Ecto neural progenitor cell (in vitro differentiated cells): ENCODE results near the gene SMOC1.

Source experiments
- DNase-seq: peaks from one replicate; pipeline ENCODE4 v3.0.0-alpha.2; 2018; ENCODE audit warnings: low spot score

SMOC1 gene

DNA sequence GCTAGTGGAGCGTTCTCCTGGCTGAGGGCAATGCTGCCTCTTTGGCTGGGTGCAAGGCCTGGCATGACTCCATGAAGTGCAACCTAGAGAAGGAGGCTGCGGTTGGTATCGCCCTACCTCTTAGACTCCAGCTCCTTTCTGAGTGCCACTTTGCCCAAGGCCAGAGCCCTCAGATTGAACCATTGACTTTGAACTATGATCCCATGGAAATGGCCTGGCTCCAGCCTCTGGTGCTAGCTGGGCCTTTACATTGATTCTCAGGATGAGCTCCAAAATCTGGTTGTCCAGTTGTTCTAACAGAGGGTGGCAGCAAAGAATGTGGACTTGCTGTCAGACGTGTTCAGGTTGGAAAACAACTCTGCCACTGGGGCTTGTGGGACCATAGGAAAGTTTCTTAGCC is 16.1 kb upstream of the SMOC1 start:
- no peak for DNase-seq

DNA sequence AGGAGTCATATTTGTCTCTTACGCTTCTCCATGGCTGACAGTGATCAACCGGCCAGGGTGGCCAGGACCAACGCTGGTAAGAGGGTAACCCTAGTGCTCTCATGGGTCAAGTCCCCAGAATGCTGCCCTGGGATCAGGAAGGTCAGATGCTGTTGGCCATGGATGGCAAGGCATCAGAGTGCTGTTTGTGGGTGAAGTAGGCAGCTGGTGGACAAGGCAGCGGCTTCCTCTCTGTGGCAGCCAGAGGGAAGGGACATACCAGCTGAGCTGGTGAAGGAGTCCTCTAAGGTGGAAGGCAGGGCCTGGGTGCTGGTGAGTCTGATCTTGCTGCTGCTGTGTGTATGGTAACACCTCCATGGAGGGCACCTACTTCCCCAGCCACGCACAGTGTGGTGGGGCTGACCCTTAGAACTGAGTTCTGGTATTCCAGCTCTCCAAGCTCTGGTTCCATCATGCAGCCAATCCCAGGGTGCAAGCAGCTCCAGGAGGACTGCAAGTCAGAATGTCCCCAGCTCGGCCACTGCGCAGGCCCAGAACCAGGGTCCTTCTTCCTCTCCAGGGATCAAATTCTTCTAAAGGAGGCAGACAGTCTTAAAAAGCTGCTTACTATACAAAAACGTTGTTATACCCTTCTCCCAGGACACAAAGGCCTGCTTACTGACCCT is 13.4 kb upstream of the SMOC1 start:
- no peak for DNase-seq

DNA sequence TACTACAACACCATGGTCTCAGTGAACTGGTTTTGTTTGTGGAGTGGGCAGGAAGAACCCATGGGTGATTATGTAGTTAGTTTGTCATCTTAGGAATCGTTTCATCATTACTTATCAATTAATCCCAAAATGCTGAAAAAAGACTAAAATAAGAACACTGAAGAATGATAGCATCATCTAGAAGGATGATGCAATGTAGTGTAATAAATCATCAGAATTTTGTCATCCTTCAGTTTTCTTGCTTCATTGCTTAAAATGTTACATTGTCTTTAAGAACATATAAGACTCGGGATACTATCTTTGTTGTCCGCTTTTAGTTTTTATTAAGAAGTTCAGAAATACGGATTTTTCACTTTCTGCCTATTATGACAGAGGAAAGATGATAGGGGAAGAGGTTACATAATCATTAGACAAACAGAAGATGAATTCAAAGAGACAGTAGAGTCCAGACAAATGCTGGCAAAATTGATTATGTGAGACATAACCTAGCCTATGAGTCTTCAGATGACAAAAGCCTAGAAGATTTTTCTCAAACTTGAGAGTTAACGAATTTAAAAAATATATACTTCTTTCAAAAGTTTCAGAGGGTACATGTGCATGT is 10.8 kb upstream of the SMOC1 start:
- no peak for DNase-seq

DNA sequence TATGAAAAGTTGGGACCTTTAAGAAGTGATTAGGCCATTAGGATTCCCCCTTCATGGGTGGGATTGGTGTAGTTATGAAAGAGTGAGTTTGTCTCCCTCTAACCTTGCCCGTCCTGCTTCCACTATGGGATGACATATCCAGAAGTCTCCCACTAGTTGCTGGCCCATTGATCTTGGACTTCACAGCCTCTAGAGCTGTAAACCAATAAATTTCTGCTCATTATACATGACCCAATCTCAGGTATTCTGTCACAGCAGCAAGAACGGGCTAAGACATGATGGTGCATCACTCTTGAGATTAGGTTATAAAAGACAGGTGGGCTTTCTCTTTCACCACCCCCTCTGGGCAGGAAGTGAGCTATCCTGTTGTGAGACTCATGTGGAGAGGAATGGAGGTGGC is 8.6 kb upstream of the SMOC1 start:
- no peak for DNase-seq

DNA sequence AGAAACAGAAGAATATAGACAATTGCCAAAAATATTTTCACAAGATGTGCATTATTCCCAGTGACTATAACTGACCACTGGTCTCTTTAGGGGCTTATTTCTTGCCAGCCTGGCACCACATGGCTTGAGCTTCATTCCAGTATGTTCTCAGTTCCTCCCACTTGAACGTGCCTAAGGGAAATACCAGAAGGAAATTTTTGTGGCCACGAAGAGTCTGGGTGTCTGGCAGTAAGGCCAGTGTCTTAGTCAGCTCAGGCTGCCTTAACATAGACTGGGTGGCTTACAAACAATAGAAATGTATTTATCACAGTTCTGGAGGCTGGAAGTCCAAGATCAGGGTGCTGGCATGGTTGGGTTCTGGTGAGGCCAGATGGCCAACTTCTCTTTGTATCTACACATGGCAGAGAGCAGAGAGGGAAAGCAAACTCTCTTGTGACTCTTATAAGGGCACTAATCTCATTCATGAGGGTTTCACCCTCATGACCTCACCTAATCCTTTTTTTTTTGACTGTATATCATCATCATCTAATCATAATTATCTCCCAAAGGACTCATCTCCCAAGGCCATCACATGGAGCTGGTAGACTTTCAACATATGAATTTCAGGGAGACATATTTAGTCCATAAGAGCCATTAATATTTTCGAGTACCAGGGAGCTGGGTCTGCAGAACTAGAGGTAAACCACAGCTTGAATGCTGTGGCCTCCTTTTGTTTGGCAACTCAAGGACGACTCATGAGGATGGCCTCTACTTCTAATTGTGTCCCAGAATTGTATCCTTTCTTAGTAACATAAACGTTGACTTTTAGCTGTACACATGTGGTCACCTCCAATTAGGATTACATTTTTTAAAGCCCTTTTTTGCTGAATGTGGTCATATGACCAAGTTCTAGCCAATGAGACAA is 5.1 kb upstream of the SMOC1 start:
- no peak for DNase-seq

DNA sequence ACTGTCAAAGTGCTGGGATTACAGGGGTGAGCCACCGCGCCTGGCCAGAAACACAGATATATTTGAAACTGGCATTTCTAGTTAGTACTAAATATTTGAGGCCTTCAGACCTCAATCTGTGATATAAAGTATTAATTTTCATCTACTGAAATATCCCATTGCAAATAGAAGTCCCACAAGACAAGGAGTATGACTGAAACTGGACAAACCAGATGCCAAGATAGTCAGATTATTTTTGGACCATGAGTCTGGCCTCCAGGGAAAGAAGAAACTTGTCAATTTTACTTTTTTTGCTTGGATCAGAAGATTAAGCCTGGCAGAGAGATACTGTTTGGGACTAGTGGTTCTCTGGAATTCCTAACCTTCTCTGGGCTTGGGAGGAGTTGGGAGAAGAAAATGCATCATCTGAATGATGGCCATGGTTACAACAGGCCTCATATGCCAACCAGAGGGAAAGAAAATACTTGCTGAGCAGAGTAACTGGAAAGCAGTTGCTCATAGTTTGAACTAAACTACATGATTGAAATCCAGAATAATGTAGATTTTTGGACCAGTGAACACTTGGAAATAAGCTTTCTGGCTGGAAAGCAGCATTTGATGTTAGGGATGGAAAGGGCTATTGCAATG is 2.9 kb upstream of the SMOC1 start:
- DNase-seq: no peak

DNA sequence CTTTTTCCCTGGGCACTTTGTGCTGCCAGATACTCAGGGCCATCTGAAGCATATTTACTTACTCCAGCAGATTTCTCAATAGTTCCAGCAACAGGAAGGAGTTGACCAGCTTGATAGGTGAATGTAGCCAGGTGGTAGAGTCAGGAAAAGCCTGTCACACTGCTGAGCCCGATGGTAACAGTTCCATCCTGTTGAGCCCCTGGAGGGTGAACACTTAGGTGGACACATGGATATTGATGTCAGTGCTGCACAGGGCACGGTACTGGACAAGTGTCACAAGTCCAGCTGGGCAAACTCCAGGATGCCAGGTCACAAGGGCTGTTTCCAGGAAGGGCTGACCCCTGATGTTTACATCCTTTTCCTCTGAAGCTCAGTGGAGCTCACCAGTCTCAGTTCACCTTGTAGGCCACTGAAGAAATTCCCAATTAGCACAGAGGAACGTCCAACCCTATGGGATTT is 2.3 kb upstream of the SMOC1 start:
- DNase-seq: no peak

DNA sequence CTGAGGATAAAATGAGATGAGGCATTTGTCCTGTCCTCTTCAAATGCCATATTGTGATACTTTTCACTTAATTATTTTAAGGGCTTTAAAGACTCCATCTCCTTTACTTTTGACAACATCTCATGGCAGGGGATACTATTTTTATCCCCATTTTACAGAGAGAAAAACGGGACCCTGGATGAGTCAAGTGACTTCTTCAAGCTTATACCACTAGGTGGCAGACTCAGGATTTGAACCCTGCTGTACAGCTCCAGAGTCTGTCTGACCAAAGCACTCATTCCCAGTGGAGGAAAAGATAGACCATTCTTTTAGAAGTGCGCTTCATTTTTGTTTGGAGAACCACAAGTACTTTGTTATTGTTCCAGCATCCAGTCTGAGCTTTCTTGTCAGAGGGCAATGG is 1.7 kb upstream of the SMOC1 start:
- no peak for DNase-seq

DNA sequence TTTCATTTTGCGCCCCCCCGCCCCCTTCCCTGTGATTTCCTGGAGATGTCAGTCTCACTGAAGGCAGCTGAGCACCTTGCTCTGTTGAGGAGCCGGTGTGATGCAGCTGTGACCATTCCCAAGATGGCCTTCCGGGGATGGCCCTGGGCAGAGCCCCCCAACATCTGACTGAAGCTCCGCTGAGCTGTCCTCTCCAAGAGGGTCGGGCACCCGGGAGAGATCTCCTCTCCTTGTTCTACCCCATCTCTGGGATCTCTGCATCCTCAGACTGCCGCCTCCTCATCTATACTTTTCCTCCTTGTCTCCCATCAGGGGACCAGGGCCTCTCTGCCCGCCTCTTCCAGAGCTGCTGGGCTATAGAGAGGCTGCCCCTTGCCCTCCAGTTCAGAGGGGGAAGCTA is 965 bp upstream of the SMOC1 start:
- no peak for DNase-seq

DNA sequence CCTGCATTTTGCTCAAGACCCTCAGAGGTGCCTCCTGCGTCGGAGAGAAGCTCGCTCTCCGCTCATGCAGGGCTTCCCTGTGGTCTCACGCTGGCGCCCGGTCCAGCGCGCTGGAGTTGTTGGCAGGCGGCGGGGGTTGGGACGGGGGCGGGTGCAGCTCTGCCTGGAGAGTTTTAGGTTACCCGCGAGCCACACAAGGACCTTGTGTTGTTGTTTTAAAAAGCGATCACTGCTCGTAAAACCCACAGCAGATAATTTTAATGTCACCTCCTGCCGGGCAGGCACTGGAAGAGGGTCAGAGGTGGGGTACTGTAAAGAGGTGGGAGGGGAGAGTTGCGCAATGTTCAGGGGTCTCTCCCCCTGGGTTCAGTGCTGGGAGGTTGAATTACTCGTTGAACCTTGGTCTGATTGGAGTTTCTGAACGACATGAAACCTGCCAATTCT is 850 bp downstream of the SMOC1 start:
- peak; percentile 61 for DNase-seq

DNA sequence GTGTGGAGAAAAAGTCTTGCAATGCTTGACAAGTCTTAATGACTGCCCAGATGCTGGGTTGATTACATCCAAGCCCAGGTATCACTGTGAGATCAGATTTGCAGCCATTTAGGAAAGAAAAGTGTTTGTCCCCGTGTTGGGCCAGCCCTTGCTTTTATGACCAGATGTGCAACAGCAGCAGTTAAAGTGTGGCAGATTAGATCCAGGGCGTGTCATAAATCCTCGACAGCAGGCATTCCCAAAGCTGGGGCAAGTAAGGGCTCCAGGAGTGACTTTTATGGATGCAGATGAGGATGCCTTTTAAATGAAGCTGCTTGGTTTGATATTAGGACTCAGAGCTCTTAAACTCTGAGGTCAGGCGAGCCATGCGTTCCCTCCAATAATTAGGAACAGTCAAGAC is 1.7 kb downstream of the SMOC1 start:
- DNase-seq: no peak

DNA sequence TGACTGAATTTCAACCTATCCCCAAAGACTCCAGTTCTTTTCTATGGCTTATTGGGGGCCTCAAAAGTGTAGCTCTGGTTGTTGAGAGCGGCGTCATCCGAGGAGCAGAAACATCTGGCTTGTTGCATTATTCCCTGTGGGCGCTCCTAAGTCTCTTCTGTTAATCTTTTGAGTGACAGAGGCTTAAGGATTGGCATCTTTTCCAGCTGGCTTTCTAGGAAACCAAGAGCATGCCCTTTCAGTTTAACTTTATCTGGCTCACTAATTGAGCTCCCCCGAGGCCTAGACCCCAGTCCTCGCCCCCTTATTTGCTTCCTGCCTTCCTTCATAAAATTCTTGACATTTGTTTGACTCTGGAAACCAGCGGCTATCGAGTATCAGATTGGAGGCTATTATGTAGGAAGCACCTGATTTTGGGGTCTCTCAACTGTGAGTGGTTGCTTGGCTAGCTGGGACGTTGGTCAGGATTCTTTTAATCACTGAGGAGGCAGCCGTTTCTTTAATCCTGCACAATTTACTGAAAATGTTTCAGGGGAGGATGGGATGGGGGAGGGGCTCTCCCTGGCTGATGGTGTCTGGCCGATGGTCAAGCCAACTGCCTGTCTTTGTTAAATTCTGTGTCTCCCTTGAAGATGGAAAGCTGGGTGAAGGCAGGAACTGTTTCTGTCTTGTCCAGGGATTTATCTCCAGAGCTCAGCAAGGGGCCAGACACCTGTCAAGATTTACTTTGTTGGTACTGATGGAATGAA is 3.1 kb downstream of the SMOC1 start:
- DNase-seq: peak; percentile 55

DNA sequence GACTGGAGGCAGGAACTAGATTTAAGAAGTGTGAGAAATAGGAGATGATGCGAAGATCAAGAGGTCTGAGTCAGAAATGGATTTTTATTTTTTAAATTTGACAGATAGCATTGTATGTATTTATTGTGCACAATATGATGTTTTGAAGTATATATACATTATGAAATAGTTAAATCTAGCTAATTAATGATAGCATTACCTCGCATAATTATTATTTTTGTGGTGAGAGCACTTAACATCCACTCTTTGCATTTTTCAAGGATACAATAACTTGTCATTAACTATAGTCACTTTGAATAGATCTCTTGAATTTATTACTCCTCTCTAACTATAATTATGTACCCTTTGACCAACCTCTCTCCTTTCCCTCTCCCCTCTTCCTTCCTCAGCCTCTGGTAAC is 3.7 kb downstream of the SMOC1 start:
- DNase-seq: no peak

DNA sequence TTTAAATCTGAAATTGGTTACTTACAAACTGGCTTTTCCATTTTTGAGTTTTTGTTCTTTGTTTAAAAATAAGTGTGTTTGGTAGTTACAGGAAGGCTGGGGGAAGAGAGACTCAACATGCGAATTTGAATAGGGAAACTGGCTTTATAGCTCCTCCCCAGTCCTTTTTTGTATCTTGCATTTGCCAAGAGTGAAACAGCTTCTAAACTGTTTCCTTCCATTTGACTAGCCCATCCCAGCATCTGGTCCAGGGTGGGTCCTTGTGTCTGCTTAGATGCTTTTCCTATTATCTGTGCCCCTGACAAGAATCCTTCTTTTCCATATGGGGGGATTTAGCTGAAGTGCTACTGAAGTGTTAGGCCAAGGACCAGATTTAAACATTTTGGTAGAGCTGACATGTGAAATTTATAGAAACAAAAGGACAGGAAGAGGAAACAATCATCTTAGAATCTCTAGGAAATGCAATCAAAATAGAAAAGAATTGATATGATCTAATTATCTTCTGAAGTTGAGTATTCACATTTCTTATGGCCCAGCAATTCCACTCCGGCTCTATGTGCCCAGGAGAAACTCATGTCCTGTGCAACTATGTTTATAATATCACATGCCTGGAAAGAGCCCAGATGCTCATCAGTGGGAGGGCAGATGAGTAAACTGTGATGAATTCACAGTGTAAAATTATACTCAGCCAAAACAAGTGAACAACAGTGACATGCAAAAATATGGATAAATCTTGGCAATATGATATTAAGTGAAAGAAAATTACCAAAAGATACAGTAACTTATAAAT is 7.4 kb downstream of the SMOC1 start:
- DNase-seq: no peak

DNA sequence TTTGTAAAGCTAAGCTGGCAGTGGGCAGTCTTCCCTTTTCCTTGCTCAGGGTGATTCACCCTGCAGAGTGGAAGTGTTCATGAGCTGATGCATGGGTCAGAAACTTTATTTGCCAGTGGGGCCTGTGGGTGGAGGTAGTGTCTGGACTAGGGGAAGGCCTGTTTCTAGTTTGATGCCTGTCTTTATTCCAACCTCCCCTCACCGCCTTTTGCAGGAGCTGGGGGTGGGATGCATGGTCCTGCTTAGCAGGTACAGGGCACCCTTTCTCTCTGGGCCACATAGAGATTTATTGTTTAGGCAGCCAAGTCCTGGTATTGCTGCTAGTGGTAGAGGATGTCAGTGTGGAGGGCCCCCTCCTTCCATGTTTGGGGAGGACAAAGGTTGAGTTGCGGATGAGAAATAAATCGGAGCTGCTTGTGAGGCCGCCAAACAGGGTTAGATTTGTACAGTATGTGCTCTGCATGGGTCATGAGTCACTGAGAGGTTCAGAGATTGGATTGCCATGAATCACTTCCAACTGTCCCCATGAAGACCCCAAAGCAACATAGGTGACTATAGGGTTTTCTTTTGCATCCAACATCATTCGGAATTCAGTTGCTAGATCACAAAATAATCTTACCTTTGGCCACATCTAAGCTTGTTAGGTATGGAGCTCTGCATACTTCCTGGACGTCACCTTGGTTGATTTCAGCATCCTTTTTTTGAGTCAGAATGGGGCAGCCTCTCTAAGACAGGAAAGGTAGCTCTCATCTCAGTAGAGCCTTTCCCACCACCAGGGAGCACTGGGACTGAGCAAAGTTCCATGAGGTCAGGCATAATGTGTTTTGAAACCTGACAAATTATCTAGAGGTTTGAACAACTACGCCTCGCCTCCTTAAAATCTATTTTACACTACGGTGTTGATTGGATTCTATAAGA is 8.8 kb downstream of the SMOC1 start:
- DNase-seq: no peak

DNA sequence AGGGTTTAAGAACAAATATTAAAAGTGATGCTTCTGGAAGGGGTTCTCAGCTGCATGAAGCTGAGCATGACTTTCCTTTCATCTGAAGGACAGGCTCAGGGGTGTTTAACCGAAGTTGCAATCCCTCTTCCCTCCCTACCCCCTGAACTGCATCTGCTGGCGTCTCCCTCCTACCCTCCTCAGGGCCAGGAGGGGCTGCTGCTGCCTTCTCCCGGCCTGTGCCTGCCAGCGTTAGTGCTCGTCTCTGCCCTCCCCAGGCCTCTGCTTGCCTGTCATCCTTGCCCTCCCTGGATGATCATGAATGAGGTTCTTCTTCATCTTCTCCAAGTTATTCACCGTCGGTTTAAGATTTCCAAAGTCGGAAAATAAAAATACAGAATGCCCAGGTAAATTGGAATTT is 12.2 kb downstream of the SMOC1 start:
- DNase-seq: no peak

DNA sequence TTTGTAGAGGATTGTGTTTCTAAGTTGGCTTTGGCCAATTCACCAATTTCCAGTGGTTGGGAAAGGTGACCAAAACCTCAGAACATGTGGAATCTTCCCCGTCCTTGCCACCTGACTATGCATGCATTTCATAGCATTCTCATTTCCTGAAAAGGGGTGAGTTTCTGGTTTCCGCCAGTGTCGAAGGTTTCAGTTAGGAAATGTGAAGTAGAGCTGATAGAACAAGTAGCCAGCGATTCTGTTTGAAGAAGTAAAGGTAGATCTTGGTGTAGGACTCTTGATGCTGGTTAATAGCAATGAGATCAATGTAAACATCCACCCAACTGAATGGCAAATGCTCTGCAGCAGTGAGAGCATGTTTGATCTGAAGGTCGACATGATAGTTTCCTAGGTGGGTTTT is 15.9 kb downstream of the SMOC1 start:
- DNase-seq: no peak

DNA sequence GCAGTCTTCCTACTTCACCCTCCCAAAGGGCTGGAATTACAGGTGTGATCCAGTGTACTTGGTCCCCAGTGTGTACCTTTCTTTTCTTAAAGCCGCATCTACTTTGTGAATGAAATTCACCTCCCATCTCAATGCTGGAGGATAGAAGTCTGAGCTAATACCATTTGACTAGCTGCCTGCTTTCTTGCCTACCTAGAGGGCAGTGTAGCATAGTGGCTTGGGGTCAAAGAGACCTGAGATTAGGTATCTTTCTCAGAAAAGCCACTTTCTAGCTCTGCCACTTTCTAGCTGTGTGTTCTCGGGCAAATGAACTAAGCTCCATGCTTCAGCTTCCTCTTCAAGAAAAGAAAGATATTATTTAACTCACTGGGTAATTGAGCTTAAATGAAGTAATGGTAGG is 16.9 kb downstream of the SMOC1 start:
- no peak for DNase-seq

DNA sequence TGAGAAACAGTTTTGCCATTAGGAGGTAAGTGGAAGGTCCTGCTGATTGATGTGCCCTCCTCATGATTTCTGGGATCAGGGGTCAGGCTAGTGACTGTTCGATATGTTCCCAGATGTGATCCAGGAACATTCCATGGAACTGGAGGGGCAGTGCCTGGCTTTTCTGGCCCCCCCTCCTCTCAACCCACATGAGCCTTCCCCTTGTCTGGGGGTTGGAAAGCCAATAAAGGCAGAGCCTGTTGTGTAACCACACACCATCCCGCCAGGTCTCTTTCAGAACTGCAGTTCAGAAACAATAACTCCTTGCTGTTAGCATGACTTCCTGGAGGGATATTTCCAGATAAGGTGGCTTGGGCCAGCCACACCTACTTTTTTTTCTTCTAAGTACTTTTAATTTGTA is 17.8 kb downstream of the SMOC1 start:
- no peak for DNase-seq

DNA sequence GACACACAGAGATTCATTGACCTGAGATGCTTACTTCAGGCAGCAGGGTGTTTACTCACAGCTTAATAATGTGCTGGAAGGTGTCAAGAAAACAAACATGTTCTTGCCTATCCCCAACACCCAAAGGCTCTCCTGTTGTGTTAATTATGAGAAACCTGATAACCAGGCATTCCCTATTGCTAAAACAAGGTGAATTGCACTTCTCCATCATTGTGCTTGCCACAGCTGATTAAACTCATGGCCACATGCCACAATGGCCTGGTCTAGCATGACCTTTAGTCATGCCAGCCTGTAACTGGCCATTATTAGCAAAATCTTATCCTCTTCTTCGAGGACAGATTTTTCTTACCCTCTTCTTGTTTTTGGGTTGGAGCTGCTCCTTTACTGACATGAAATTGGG is 21.4 kb downstream of the SMOC1 start:
- DNase-seq: no peak
